Gastroesophageal sphincter (tissue), 3 donors: ENCODE data around the gene ZNRF4.

Experiments
- POLR2A ChIP-seq, 2 donors: fragments of 450-650 bp; IDR thresholded peaks; one replicate each; pipeline ENCODE4 v1.6.1; 2017; ENCODE audit warnings: antibody characterized with exemption in 2 of 2, mild to moderate bottlenecking in 2 of 2, moderate library complexity in 1 of 2
- TF ChIP-seq, protein P1 (sequence below), 4 experiments: fragments of 200-600 bp in 2 of 4; fragments of 450-650 bp in 2 of 4; sonication (generic) in 1 of 4; IDR thresholded peaks; one replicate each; pipeline ENCODE4 v1.5.1; 2017 to 2019; ENCODE audit warnings: antibody characterized with exemption in 4 of 4, mild to moderate bottlenecking in 2 of 4, moderate library complexity in 2 of 4

DNA sequence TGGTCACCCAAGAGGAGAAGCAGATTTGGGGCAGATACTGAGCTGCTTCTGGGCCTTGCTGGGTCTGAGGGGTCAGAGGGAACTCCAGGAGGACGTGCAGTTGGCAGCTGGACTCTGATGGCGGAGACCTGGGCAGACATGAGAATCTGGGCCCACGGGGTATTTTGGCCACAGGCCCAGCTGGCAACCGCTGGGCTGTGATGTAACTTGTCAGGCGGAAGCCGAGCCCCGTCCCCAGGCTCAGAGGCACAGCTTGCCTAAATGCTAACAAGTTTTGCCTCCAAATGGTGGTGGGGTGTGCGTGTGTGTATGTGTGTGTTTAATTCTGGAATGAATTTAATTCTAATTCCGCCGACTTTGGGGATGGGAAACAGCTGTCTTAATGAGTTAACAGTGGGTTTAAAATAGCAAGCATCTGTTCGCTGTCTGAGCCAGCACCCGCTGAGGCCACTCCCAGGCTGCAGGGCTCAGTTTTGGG, 11.6 kb downstream of the ZNRF4 start:
- TF ChIP-seq, protein P1, sequence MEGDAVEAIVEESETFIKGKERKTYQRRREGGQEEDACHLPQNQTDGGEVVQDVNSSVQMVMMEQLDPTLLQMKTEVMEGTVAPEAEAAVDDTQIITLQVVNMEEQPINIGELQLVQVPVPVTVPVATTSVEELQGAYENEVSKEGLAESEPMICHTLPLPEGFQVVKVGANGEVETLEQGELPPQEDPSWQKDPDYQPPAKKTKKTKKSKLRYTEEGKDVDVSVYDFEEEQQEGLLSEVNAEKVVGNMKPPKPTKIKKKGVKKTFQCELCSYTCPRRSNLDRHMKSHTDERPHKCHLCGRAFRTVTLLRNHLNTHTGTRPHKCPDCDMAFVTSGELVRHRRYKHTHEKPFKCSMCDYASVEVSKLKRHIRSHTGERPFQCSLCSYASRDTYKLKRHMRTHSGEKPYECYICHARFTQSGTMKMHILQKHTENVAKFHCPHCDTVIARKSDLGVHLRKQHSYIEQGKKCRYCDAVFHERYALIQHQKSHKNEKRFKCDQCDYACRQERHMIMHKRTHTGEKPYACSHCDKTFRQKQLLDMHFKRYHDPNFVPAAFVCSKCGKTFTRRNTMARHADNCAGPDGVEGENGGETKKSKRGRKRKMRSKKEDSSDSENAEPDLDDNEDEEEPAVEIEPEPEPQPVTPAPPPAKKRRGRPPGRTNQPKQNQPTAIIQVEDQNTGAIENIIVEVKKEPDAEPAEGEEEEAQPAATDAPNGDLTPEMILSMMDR (IDR thresholded peaks at IDR 0.05): no peak
- TF ChIP-seq POLR2A (IDR thresholded peaks at IDR 0.05): no peak
